ENCODE data around the gene PRELID3B.

DNA sequence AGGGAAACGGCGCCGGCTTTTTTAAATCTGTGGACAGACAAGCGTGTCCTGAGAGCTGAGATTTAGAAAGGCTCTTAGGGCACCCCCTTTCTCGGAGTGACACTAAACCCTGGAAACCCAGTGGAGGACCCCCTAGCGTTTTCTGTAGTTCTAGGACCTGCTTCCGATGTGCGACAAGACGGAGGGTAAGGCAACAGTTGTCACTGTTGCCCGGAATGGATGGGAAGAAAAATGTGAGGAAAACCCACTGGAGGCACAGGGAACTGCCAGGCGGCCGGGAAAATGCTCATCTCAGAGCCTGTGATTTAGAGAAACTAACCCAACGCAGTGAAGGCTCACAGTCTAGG lies 9.9 kb downstream of the PRELID3B start:
- TF ChIP-seq CTCF (IDR thresholded peaks at IDR 0.05) (peak in 1 of 4 experiments; percentile 3), POLR2A (IDR thresholded peaks at IDR 0.05) (no peak), POLR2AphosphoS5 (IDR thresholded peaks at IDR 0.05) (no peak)

All from prostate gland (tissue), 2 donors.